Measurements from ENCODE around the gene PRKCSH. TPM values are rescaled to one million over a fixed set of nuclear protein-coding genes. Genes with fewer than 3 reads are reported as not detected.

PRKCSH gene
- polyA plus RNA-seq, 3 donors, result 24.9 to 172 (median 28.4) TPM

DNA sequence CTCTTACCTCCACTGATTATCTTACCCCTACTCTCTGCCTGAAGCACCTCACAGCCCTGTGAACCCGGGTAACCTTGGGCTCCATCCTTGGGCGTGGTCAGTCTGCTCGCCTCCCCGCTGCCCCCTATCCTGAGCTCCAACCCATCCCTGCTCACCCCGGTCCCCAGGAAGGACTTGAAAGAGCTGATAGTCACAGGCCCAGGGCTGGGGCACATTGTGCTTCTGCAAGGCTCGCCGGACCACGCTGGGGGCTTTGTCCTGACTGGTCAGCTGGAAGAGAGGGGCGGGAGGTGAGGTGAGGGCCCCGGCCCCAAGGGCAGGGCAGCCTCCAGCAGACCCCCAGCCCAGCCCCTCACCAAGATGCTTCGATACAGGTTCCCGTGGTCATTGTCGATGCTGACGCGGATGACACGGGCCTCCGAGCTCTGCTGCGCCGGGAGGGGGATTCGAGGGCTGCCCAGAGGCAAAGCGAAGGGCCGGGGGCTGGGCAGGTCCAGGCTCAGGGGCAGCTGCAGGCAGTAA lies 38.3 kb upstream of the PRKCSH start:
- no peak for DNase-seq
- intact Hi-C loops (cut with micrococcal nuclease), result no loop called here
- Histone ChIP-seq H3K4me2 (replicated peaks; ENCODE audit: extremely low read depth, low read length, poor library complexity, severe bottlenecking) (no peak overlapping the region), H3K27ac (ENCODE audit: low read depth in 1 of 2, low read length in 2 of 2) (no peak overlapping the region), H3K36me3 (replicated peaks in 1 of 2; ENCODE audit: control insufficient read depth in 1 of 2, insufficient read depth in 2 of 2, low read length in 2 of 2) (no peaks in the 10 kb centered on the region), H3K9me3 (replicated peaks in 1 of 2; ENCODE audit: control insufficient read depth in 1 of 2, insufficient read depth in 1 of 2, low read length in 2 of 2) (no peaks in the 10 kb centered on the region), H3K9ac (ENCODE audit: insufficient read depth, low read length, poor library complexity, severe bottlenecking) (no peak overlapping the region), H3K4me1 (ENCODE audit: control insufficient read depth in 1 of 2, insufficient read depth in 2 of 2, low read length in 2 of 2) (no peaks in the 10 kb centered on the region), H3K27me3 (ENCODE audit: control insufficient read depth in 2 of 2, insufficient read depth in 2 of 2, low read length in 2 of 2) (no peaks in the 10 kb centered on the region), H3K4me3 (replicated peaks in 1 of 3; ENCODE audit: low read depth in 2 of 3, low read length in 3 of 3) (no peak overlapping the region), H3K79me2 (ENCODE audit: insufficient read depth, low read length) (no peaks in the 10 kb centered on the region), H2AFZ (ENCODE audit: insufficient read depth, low read depth, low read length, poor library complexity, severe bottlenecking) (no peak overlapping the region), H4K20me1 (ENCODE audit: insufficient read depth, low read length) (no peaks in the 10 kb centered on the region)
- Mint-ChIP-seq H3K4me1 (peaks cover 7% of the 10 kb centered on the region), H3K4me3 (no peak overlapping the region), H3K27me3 (ENCODE audit: low read depth in 3 of 3) (peaks cover 3 to 30% (median 8%) of the 10 kb centered on the region in 3 donors), H3K36me3 (no peaks in the 10 kb centered on the region), H3K9me3 (no peaks in the 10 kb centered on the region), H3K27ac (no peak overlapping the region)
- WGBS (ENCODE audit: insufficient coverage), result 98% methylated on average over 19 of the region's 22 CpGs
- TF ChIP-seq, protein P1, sequence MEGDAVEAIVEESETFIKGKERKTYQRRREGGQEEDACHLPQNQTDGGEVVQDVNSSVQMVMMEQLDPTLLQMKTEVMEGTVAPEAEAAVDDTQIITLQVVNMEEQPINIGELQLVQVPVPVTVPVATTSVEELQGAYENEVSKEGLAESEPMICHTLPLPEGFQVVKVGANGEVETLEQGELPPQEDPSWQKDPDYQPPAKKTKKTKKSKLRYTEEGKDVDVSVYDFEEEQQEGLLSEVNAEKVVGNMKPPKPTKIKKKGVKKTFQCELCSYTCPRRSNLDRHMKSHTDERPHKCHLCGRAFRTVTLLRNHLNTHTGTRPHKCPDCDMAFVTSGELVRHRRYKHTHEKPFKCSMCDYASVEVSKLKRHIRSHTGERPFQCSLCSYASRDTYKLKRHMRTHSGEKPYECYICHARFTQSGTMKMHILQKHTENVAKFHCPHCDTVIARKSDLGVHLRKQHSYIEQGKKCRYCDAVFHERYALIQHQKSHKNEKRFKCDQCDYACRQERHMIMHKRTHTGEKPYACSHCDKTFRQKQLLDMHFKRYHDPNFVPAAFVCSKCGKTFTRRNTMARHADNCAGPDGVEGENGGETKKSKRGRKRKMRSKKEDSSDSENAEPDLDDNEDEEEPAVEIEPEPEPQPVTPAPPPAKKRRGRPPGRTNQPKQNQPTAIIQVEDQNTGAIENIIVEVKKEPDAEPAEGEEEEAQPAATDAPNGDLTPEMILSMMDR (IDR thresholded peaks at IDR 0.05), result no peak

DNA sequence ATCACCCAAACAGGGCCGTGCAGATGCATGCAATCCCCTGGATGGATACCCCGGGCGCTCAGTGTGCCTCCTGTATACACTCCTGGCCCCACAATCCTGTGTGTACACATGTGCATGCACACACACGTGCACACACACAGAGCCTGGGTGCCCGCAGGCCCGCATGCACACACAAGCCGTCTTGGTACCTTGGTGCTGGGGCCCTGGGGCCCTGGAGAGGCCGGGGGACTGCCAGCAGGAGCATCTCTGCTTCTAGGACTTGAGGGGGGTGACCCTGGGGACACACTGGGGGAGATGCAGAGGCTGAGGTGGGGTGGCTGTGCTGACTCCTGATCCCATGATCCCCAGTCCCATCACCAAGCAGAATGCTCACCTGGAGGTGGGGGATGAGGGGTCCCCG lies 35.8 kb upstream of the PRKCSH start:
- intact Hi-C loops (cut with micrococcal nuclease), result no loop called here

More for the DNA sequence above, 35.8 kb upstream of the PRKCSH start:
- Histone ChIP-seq H3K9ac (ENCODE audit: insufficient read depth, low read length, poor library complexity, severe bottlenecking) (no peak overlapping the region), H3K4me3 (replicated peaks in 1 of 3; ENCODE audit: low read depth in 2 of 3, low read length in 3 of 3) (no peak overlapping the region), H3K79me2 (ENCODE audit: insufficient read depth, low read length) (no peaks in the 10 kb centered on the region), H3K27ac (ENCODE audit: low read depth in 1 of 2, low read length in 2 of 2) (no peak overlapping the region), H3K27me3 (ENCODE audit: control insufficient read depth in 2 of 2, insufficient read depth in 2 of 2, low read length in 2 of 2) (no peaks in the 10 kb centered on the region), H4K20me1 (ENCODE audit: insufficient read depth, low read length) (no peaks in the 10 kb centered on the region), H2AFZ (ENCODE audit: insufficient read depth, low read depth, low read length, poor library complexity, severe bottlenecking) (no peak overlapping the region), H3K36me3 (replicated peaks in 1 of 2; ENCODE audit: control insufficient read depth in 1 of 2, insufficient read depth in 2 of 2, low read length in 2 of 2) (no peaks in the 10 kb centered on the region), H3K9me3 (replicated peaks in 1 of 2; ENCODE audit: control insufficient read depth in 1 of 2, insufficient read depth in 1 of 2, low read length in 2 of 2) (no peaks in the 10 kb centered on the region), H3K4me1 (ENCODE audit: control insufficient read depth in 1 of 2, insufficient read depth in 2 of 2, low read length in 2 of 2) (no peaks in the 10 kb centered on the region), H3K4me2 (replicated peaks; ENCODE audit: extremely low read depth, low read length, poor library complexity, severe bottlenecking) (no peak overlapping the region)
- no peaks in the 10 kb centered on the region for H3K9me3 Mint-ChIP-seq
- H3K27me3 Mint-ChIP-seq (ENCODE audit: low read depth in 3 of 3), result peaks cover 2 to 27% (median 5%) of the 10 kb centered on the region in 3 donors
- WGBS (ENCODE audit: insufficient coverage), result 95% methylated on average over 8 of the region's 9 CpGs
- no peaks in the 10 kb centered on the region for H3K36me3 Mint-ChIP-seq
- no peak for DNase-seq
- peaks cover 5% of the 10 kb centered on the region for H3K4me1 Mint-ChIP-seq
- H3K27ac Mint-ChIP-seq, result no peak overlapping the region
- TF ChIP-seq, protein P1 (IDR thresholded peaks at IDR 0.05), result no peak
- no peak overlapping the region for H3K4me3 Mint-ChIP-seq
